GM12878 (cell line): Measurements from ENCODE around the gene NKIRAS2. TPM values are rescaled to one million over a fixed set of nuclear protein-coding genes. Genes with fewer than 3 reads are reported as not detected.

Source experiments
- CEBPZ ChIP-seq: fragments of 150-350 bp; IDR thresholded peaks from 2 replicates; pipeline ENCODE4 v1.6.1; 2016; ENCODE audit warnings: low read depth, low read length
- CTCF ChIP-seq, 3 experiments: IDR thresholded peaks in 2 of 3; conservative IDR thresholded peaks in 1 of 3; 2 replicates each; pipeline ENCODE4 v1.5.1; 2011; ENCODE audit warnings: low read depth in 3 of 3, low read length in 3 of 3, mild to moderate bottlenecking in 3 of 3, control low read depth in 2 of 3, moderate library complexity in 2 of 3, inconsistent platforms in 1 of 3, mixed read lengths in 1 of 3; ENCODE audit not compliant: control insufficient read depth in 2 of 3, insufficient read depth in 1 of 3; ENCODE audit errors: extremely low read depth in 1 of 3
- CUX1 ChIP-seq: IDR thresholded peaks from 2 replicates; pipeline ENCODE4 v1.6.1; 2012; ENCODE audit warnings: improper control_type of control experiment, low read depth, low read length; ENCODE audit not compliant: insufficient replicate concordance
- MEF2A ChIP-seq: IDR thresholded peaks from 2 replicates; pipeline ENCODE4 v1.6.1; 2011; ENCODE audit warnings: low read depth, mild to moderate bottlenecking, low read length, moderate library complexity; ENCODE audit not compliant: insufficient read depth
- POLR2AphosphoS5 ChIP-seq: IDR thresholded peaks from 2 replicates; pipeline ENCODE4 v1.6.1; 2011; ENCODE audit warnings: mild to moderate bottlenecking, low read length, inconsistent platforms
- POU2F2 ChIP-seq: IDR thresholded peaks from 3 replicates; pipeline ENCODE4 v1.6.1; 2011; ENCODE audit warnings: low read depth, mild to moderate bottlenecking, low read length, borderline replicate concordance
- RCOR1 ChIP-seq: conservative IDR thresholded peaks from 2 replicates; pipeline ENCODE4 v1.6.1; 2012; ENCODE audit warnings: low read depth, low read length, improper control_type of control experiment
- SREBF1 ChIP-seq: IDR thresholded peaks from 2 replicates; pipeline ENCODE4 v1.6.1; 2012; ENCODE audit warnings: mild to moderate bottlenecking, low read length
- SRF ChIP-seq, 2 experiments: IDR thresholded peaks; 2 replicates each; pipeline ENCODE4 v1.6.1; 2011; ENCODE audit warnings: low read depth in 2 of 2, low read length in 2 of 2, mild to moderate bottlenecking in 1 of 2, moderate library complexity in 1 of 2
- ZNF207 ChIP-seq: fragments of 450-650 bp; IDR thresholded peaks from 2 replicates; pipeline ENCODE4 v1.6.1; 2014; ENCODE audit warnings: antibody characterized with exemption, mild to moderate bottlenecking, borderline replicate concordance
- polyA plus RNA-seq, 11 experiments: library from polyadenylated mRNA; depleted of rRNA in 4 of 11; unstranded in 6 of 11; stranded (reverse) in 5 of 11; fragments of >200 nt; fragmentation: Nextera tagmentation in 4 of 11; fragmentation: Illumina TruSeq in 1 of 11; extraction: Ambion mirVana in 4 of 11; extraction: Trizol in 1 of 11; gene quantifications; 1 replicate in 1 of 11; 2 replicates in 10 of 11; pipeline versions ENCODE4 v1.2.1 to v1.2.3, GENCODE V29; 2011 to 2016; ENCODE audit warnings: inconsistent platforms in 2 of 11, missing spikeins in 2 of 11, low read depth in 1 of 11
- total RNA-seq, 4 experiments: library from RNA; depleted of rRNA in 3 of 4; stranded (reverse); fragments of >200 nt in 3 of 4; fragmentation: Illumina TruSeq in 1 of 4; extraction: Trizol in 1 of 4; gene quantifications; 2 replicates each; pipeline versions ENCODE4 v1.2.1 to v1.2.3, GENCODE V29; 2013 to 2021
- TF ChIP-seq, protein P1 (sequence below): IDR thresholded peaks from 2 replicates; pipeline ENCODE4 v1.6.1; 2012; ENCODE audit warnings: low read depth, low read length, improper control_type of control experiment

NKIRAS2 gene
- total and polyA plus RNA-seq, 10 of the 15 experiments (the other 5 are each of a cell fraction or from before 2014, with no cell fraction given): 6.4 to 49.7 (median 27.2) TPM

- no peak for TF ChIP-seq CUX1
- TF ChIP-seq CEBPZ: no peak
- peak; percentile 76 for TF ChIP-seq POU2F2
- peak; percentile 37; the same call in 1 of the 2 replicates for TF ChIP-seq MEF2A
- TF ChIP-seq, protein P1, sequence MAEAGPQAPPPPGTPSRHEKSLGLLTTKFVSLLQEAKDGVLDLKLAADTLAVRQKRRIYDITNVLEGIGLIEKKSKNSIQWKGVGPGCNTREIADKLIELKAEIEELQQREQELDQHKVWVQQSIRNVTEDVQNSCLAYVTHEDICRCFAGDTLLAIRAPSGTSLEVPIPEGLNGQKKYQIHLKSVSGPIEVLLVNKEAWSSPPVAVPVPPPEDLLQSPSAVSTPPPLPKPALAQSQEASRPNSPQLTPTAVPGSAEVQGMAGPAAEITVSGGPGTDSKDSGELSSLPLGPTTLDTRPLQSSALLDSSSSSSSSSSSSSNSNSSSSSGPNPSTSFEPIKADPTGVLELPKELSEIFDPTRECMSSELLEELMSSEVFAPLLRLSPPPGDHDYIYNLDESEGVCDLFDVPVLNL: 0 out of 2 replicates have a peak, but pooled peaks have one; percentile 15
- 0 out of 4 replicates have a peak, but pooled peaks of 1 of the 2 experiments have one; percentile 22 for TF ChIP-seq SRF (IDR thresholded peaks at IDR 0.05; ENCODE audit: low read depth in 2 of 2, low read length in 2 of 2)
- TF ChIP-seq CTCF (IDR thresholded peaks at IDR 0.05 in 2 of 3, conservative IDR thresholded peaks at IDR 0.05 in 1 of 3; ENCODE audit: control insufficient read depth in 2 of 3, extremely low read depth in 1 of 3, insufficient read depth in 1 of 3, low read depth in 3 of 3, low read length in 3 of 3): peak in 1 of 3 experiments; percentile 5; a peak in 1 of 6 replicates
- TF ChIP-seq POLR2AphosphoS5: peak; percentile 96
- TF ChIP-seq SREBF1: no peak
- no peak for TF ChIP-seq RCOR1
- peak; percentile 89; the same call in 1 of the 2 replicates for TF ChIP-seq ZNF207
These were observed 2.7 kb upstream of the NKIRAS2 start, which contains the start of gene DNAJC7 (continued) for GRCh38 chr17:42016941-42017865.
